ENCODE data around the gene CNPY3. TPM values are rescaled to one million over a fixed set of nuclear protein-coding genes. Genes with fewer than 3 reads are reported as not detected.

Gene CNPY3
- total and polyA plus RNA-seq, 10 of the 15 experiments (the other 5 are each of a cell fraction or from before 2014, with no cell fraction given) = 7.2 to 102 (median 73.6) TPM

- TF ChIP-seq NFYB (IDR thresholded peaks at IDR 0.05; ENCODE audit: insufficient read depth, low read depth, low read length) (peak; percentile 95), SIN3A (IDR thresholded peaks at IDR 0.05; ENCODE audit: low read depth, low read length) (no peak), USF2 (IDR thresholded peaks at IDR 0.05; ENCODE audit: borderline replicate concordance, low read depth, low read length) (no peak), MLLT1 (IDR thresholded peaks at IDR 0.05) (peak; percentile 79), RAD51 (IDR thresholded peaks at IDR 0.05) (no peak), NFXL1 (IDR thresholded peaks at IDR 0.05; ENCODE audit: borderline replicate concordance) (no peak), YY1 (IDR thresholded peaks at IDR 0.05; ENCODE audit: low read depth, low read length) (peak; percentile 81), E4F1 (IDR thresholded peaks at IDR 0.05; ENCODE audit: borderline replicate concordance, partially characterized antibody) (no peak)
Measured at GRCh38 chr6:42984001-42984923, 55.0 kb downstream of the CNPY3 start, which contains the start of gene PPP2R5D (continued).

All from GM12878 (cell line).